Measurements from ENCODE around the gene P2RX2. TPM values are rescaled to one million over a fixed set of nuclear protein-coding genes. Genes with fewer than 3 reads are reported as not detected.

Gene P2RX2
- total and polyA plus RNA-seq, 4 donors, result not detected

- DNase-seq (ENCODE audit: low spot score), result no peak
- no peaks in the 10 kb centered on the region for H3K9me3 ChIP-seq (ENCODE audit: control insufficient read depth in 4 of 4, low read length in 3 of 4)
- no peak overlapping the region for H3K27ac ChIP-seq (ENCODE audit: low read depth in 1 of 2, low read length in 2 of 2)
- 90% methylated on average over 7 of the region's 7 CpGs for WGBS
- peaks cover 12 to 70% (median 45%) of the 10 kb centered on the region in 4 donors for H3K36me3 ChIP-seq (ENCODE audit: control insufficient read depth in 4 of 4, insufficient read depth in 3 of 4, low read depth in 1 of 4, low read length in 3 of 4)
- TF ChIP-seq HNF4G (IDR thresholded peaks at IDR 0.05) (no peak), JUND (IDR thresholded peaks at IDR 0.05) (no peak), ZBTB33 (IDR thresholded peaks at IDR 0.05) (no peak), RAD21 (IDR thresholded peaks at IDR 0.05) (no peak), EGR1 (IDR thresholded peaks at IDR 0.05; ENCODE audit: low read depth in 2 of 2) (no peak), HNF4A (conservative IDR thresholded peaks at IDR 0.05) (no peak), YY1 (IDR thresholded peaks at IDR 0.05) (no peak)
- TF ChIP-seq, protein P1, sequence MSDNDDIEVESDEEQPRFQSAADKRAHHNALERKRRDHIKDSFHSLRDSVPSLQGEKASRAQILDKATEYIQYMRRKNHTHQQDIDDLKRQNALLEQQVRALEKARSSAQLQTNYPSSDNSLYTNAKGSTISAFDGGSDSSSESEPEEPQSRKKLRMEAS (IDR thresholded peaks at IDR 0.05), result no peak
- TF ChIP-seq, protein P2, sequence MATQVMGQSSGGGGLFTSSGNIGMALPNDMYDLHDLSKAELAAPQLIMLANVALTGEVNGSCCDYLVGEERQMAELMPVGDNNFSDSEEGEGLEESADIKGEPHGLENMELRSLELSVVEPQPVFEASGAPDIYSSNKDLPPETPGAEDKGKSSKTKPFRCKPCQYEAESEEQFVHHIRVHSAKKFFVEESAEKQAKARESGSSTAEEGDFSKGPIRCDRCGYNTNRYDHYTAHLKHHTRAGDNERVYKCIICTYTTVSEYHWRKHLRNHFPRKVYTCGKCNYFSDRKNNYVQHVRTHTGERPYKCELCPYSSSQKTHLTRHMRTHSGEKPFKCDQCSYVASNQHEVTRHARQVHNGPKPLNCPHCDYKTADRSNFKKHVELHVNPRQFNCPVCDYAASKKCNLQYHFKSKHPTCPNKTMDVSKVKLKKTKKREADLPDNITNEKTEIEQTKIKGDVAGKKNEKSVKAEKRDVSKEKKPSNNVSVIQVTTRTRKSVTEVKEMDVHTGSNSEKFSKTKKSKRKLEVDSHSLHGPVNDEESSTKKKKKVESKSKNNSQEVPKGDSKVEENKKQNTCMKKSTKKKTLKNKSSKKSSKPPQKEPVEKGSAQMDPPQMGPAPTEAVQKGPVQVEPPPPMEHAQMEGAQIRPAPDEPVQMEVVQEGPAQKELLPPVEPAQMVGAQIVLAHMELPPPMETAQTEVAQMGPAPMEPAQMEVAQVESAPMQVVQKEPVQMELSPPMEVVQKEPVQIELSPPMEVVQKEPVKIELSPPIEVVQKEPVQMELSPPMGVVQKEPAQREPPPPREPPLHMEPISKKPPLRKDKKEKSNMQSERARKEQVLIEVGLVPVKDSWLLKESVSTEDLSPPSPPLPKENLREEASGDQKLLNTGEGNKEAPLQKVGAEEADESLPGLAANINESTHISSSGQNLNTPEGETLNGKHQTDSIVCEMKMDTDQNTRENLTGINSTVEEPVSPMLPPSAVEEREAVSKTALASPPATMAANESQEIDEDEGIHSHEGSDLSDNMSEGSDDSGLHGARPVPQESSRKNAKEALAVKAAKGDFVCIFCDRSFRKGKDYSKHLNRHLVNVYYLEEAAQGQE (IDR thresholded peaks at IDR 0.05), result no peak
- no peaks in the 10 kb centered on the region for H3K4me1 ChIP-seq (ENCODE audit: control insufficient read depth in 4 of 4, insufficient read depth in 4 of 4, low read length in 3 of 4)
- H3K9ac ChIP-seq (ENCODE audit: low read depth in 1 of 2, low read length in 2 of 2), result no peak overlapping the region
- no peak overlapping the region for H3K4me3 ChIP-seq (ENCODE audit: low read depth in 1 of 3, low read length in 3 of 3)
- no peaks in the 10 kb centered on the region for H3K27me3 ChIP-seq (ENCODE audit: control insufficient read depth in 4 of 4, insufficient read depth in 4 of 4, low read length in 3 of 4)
Observed at GRCh38 chr12:132653567-132654290, 35.2 kb downstream of the P2RX2 start.

- H3K27me3 ChIP-seq (ENCODE audit: control insufficient read depth in 4 of 4, insufficient read depth in 4 of 4, low read length in 3 of 4), result no peaks in the 10 kb centered on the region
- no peak for DNase-seq (ENCODE audit: low spot score)
- TF ChIP-seq, protein P3, sequence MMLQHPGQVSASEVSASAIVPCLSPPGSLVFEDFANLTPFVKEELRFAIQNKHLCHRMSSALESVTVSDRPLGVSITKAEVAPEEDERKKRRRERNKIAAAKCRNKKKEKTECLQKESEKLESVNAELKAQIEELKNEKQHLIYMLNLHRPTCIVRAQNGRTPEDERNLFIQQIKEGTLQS (IDR thresholded peaks at IDR 0.05), result no peak
- TF ChIP-seq EGR1 (IDR thresholded peaks at IDR 0.05; ENCODE audit: low read depth in 2 of 2), result no peak
- TF ChIP-seq RAD21 (IDR thresholded peaks at IDR 0.05), result peak; percentile 45 to 57
- no peaks in the 10 kb centered on the region for H3K9me3 ChIP-seq (ENCODE audit: control insufficient read depth in 4 of 4, low read length in 3 of 4)
- peaks cover 6 to 81% (median 56%) of the 10 kb centered on the region in 4 donors for H3K36me3 ChIP-seq (ENCODE audit: control insufficient read depth in 4 of 4, insufficient read depth in 3 of 4, low read depth in 1 of 4, low read length in 3 of 4)
- WGBS, result 93% methylated on average over 12 of the region's 12 CpGs
- no peak overlapping the region for H3K27ac ChIP-seq (ENCODE audit: low read depth in 1 of 2, low read length in 2 of 2)
- no peak overlapping the region for H3K4me3 ChIP-seq (ENCODE audit: low read depth in 1 of 3, low read length in 3 of 3)
- no peaks in the 10 kb centered on the region for H3K4me1 ChIP-seq (ENCODE audit: control insufficient read depth in 4 of 4, insufficient read depth in 4 of 4, low read length in 3 of 4)
- no peak overlapping the region for H3K9ac ChIP-seq (ENCODE audit: low read depth in 1 of 2, low read length in 2 of 2)
Observed at GRCh38 chr12:132657004-132657727, 38.6 kb downstream of the P2RX2 start.

Data from liver (tissue), 9 donors.